Endothelial cell of umbilical vein (primary cell): Measurements from ENCODE around the gene ZFPM1. TPM values are rescaled to one million over a fixed set of nuclear protein-coding genes. Genes with fewer than 3 reads are reported as not detected.

ENCODE experiments used
- BruUV-seq: library from RNA; stranded (reverse); fragments of 400-500 nt; replicated peaks from 2 replicates; lab custom pipeline; 2021; lab: Mats Ljungman, UMichigan
- CTCF ChIA-PET: fragments of 300-600, 350-600 bp; sonication (Branson Sonifier 250); formaldehyde crosslinking; loops from one replicate; lab custom pipeline; 2021; ENCODE audit warnings: antibody characterized with exemption, inconsistent platforms; lab: Charles Lee
- POLR2A ChIA-PET: fragments of 300-600, 350-600 bp; sonication (Branson Sonifier 250); formaldehyde crosslinking; loops from one replicate; lab custom pipeline; 2021; ENCODE audit warnings: antibody characterized with exemption, inconsistent platforms; lab: Charles Lee
- DNase-seq: peaks from one replicate; pipeline ENCODE4 v3.0.0-alpha.2; 2011; ENCODE audit warnings: low read depth, low spot score
- FAIRE-seq: peaks from 2 replicates; lab custom pipeline; 2011; peaks lifted over from hg19 to GRCh38; lab: Jason Lieb, UNC
- H2AFZ ChIP-seq: 2 replicates; pipeline ENCODE4 v1.6.0; 2012; ENCODE audit warnings: low read depth, low read length, control low read depth, inconsistent platforms
- H3K27ac ChIP-seq: 2 replicates; pipeline ENCODE4 v1.5.1; 2011; ENCODE audit warnings: low read depth, mild to moderate bottlenecking, control low read depth, low read length, moderate library complexity; ENCODE audit not compliant: insufficient read depth
- H3K27me3 ChIP-seq, 2 experiments: 2 replicates each; pipeline versions ENCODE4 v1.6.0 to v1.6.1; 2011; ENCODE audit warnings: low read length in 2 of 2, mixed read lengths in 1 of 2; ENCODE audit not compliant: control insufficient read depth in 2 of 2, insufficient read depth in 2 of 2
- H3K36me3 ChIP-seq, 2 experiments: 2 replicates in 1 of 2; 3 replicates in 1 of 2; pipeline ENCODE4 v1.5.1; 2011; ENCODE audit warnings: low read length in 2 of 2, mild to moderate bottlenecking in 1 of 2, moderate library complexity in 1 of 2; ENCODE audit not compliant: control insufficient read depth in 2 of 2, insufficient read depth in 2 of 2; ENCODE audit errors: extremely low read depth in 1 of 2
- H3K4me1 ChIP-seq: 3 replicates; pipeline ENCODE4 v1.5.1; 2011; ENCODE audit warnings: mild to moderate bottlenecking, low read length; ENCODE audit not compliant: control insufficient read depth, insufficient read depth; ENCODE audit errors: extremely low read depth
- H3K4me2 ChIP-seq: 2 replicates; pipeline ENCODE4 v1.6.1; 2011; ENCODE audit warnings: low read length, control low read depth, mixed read lengths; ENCODE audit not compliant: insufficient read depth
- H3K4me3 ChIP-seq, 3 experiments: fragments of 200-600 bp in 1 of 3; sonication (generic), shearing (Covaris generic) in 1 of 3; replicated peaks in 1 of 3; 2 replicates each; pipeline ENCODE4 v1.5.1; 2011 to 2016; ENCODE audit warnings: control low read depth in 3 of 3, low read length in 3 of 3, mild to moderate bottlenecking in 2 of 3, inconsistent platforms in 1 of 3, low read depth in 1 of 3, moderate library complexity in 1 of 3; ENCODE audit not compliant: insufficient read depth in 1 of 3
- H3K79me2 ChIP-seq: 2 replicates; pipeline ENCODE4 v1.6.0; 2012; ENCODE audit warnings: low read length, inconsistent platforms; ENCODE audit not compliant: control insufficient read depth, insufficient read depth
- H3K9ac ChIP-seq: replicated peaks from 2 replicates; pipeline ENCODE3; 2011; ENCODE audit warnings: low read length, control low read depth; ENCODE audit not compliant: insufficient read depth; ENCODE audit errors: extremely low read depth
- H3K9me1 ChIP-seq: replicated peaks from 3 replicates; pipeline ENCODE4 v1.6.0; 2011; ENCODE audit warnings: mild to moderate bottlenecking, low read length; ENCODE audit not compliant: control insufficient read depth, insufficient read depth; ENCODE audit errors: extremely low read depth
- H3K9me3 ChIP-seq: replicated peaks from 2 replicates; pipeline ENCODE4 v1.5.1; 2012; ENCODE audit warnings: low read length, inconsistent platforms; ENCODE audit not compliant: control insufficient read depth, insufficient read depth
- H4K20me1 ChIP-seq: replicated peaks from 2 replicates; pipeline ENCODE3; 2011; ENCODE audit warnings: mild to moderate bottlenecking, low read length; ENCODE audit not compliant: control insufficient read depth, insufficient read depth; ENCODE audit errors: extremely low read depth
- EZH2 ChIP-seq: IDR thresholded peaks from 2 replicates; pipeline ENCODE4 v1.6.1; 2012; ENCODE audit warnings: borderline replicate concordance, low read depth, mild to moderate bottlenecking, moderate library complexity, low read length, inconsistent platforms; ENCODE audit not compliant: severe bottlenecking
- FOS ChIP-seq: IDR thresholded peaks from 2 replicates; pipeline ENCODE4 v1.6.1; 2011; ENCODE audit warnings: mild to moderate bottlenecking, low read length, moderate library complexity, borderline replicate concordance; ENCODE audit not compliant: insufficient read depth
- GATA2 ChIP-seq: IDR thresholded peaks from 2 replicates; pipeline ENCODE4 v1.7.0; 2011; ENCODE audit warnings: low read depth, mild to moderate bottlenecking, moderate library complexity, mixed read lengths, low read length; ENCODE audit not compliant: insufficient read length, insufficient read depth
- JUN ChIP-seq: IDR thresholded peaks from 2 replicates; pipeline ENCODE4 v1.6.1; 2011; ENCODE audit warnings: borderline replicate concordance, low read depth; ENCODE audit not compliant: insufficient read length, insufficient read depth
- MYC ChIP-seq: IDR thresholded peaks from one replicate; pipeline ENCODE4 v1.6.1; 2011; ENCODE audit warnings: mild to moderate bottlenecking, low read depth, low read length
- POLR2A ChIP-seq: IDR thresholded peaks from 2 replicates; pipeline ENCODE4 v1.6.1; 2012; ENCODE audit warnings: low read depth, mild to moderate bottlenecking, control low read depth, low read length
- POLR2AphosphoS5 ChIP-seq: IDR thresholded peaks from 2 replicates; pipeline ENCODE4 v1.6.1; 2012; ENCODE audit warnings: low read depth, mild to moderate bottlenecking, control low read depth, low read length, moderate library complexity; ENCODE audit not compliant: insufficient read depth
- dilution Hi-C: fragments of 300-500 bp; cut with MboI; formaldehyde crosslinking; loops from one replicate; pipeline ENCODE4 v1.15.0; 2019; ENCODE audit warnings: low sequenced_read_pairs; ENCODE audit not compliant: extremely low pct_ligation_motif_present
- intact Hi-C: fragments of 100-400 bp; cut with micrococcal nuclease; formaldehyde crosslinking; loops from one replicate; pipeline ENCODE4 v1.10.0; 2022
- polyA plus RNA-seq, 4 experiments: library from polyadenylated mRNA; depleted of rRNA in 3 of 4; stranded (reverse) in 3 of 4; unstranded in 1 of 4; fragments of >200 nt; gene quantifications; 2 replicates each; pipeline versions ENCODE4 v1.2.1 to v1.2.3, GENCODE V29; 2011 to 2012; ENCODE audit warnings: missing spikeins in 1 of 4
- total RNA-seq: library from RNA; stranded (reverse); gene quantifications from 2 replicates; pipeline ENCODE4 v1.2.3, GENCODE V29; 2021
- TF ChIP-seq, protein P1 (sequence below), 2 donors: IDR thresholded peaks; 1 replicate in 1 of 2; 2 replicates in 1 of 2; pipeline ENCODE4 v1.5.1; 2011; ENCODE audit warnings: low read length in 2 of 2, mild to moderate bottlenecking in 2 of 2, moderate library complexity in 2 of 2, control low read depth in 1 of 2, inconsistent platforms in 1 of 2, low read depth in 1 of 2; ENCODE audit not compliant: insufficient read depth in 1 of 2; ENCODE audit errors: extremely low read depth in 1 of 2
- TF ChIP-seq, protein P2 (sequence below): IDR thresholded peaks from 2 replicates; pipeline ENCODE4 v1.6.1; 2011; ENCODE audit not compliant: insufficient read depth, insufficient read length

Gene ZFPM1
- total and polyA plus RNA-seq, 2 donors (not counting 3 experiments of a cell fraction or from before 2014, with no cell fraction given): 0.37 to 7.5 TPM

DNA sequence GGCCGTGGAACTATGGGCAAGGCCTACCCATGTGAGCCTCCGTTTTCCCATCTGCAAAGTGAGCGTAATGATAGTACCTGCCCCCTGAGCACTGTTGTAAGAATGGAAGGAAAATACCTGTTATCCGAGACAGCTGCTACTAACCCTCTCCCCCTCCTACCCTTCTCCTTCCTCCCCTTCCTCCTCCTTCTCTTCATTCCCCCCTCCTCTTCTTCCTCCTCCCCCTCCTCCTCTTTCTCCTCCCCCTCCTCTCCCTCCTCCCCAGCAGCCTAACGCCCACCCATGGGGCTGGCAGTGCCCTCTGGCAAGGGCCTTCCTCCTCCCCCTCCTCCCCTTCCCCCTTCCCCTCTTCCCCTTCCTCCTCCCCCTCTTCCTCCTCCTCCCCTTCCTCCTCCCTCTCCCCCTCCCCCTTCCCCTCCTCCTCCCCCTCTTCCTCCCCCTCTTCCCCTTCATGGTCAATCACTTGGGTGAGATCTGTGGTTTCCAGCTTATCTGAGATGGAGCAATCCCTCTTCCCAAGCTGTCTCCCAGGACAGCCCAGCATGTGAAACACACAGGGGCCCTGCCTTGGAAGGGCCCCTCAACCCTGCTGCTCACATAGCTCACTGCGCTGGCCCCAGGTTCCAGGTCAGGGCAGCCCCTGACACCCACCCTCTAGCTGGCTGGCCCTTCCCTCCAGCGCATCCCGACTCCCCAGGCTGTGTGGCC lies 6.4 kb downstream of the ZFPM1 start:
- no peak for DNase-seq

More for the DNA sequence above, 6.4 kb downstream of the ZFPM1 start:
- Histone ChIP-seq H4K20me1 (no peaks in the 10 kb centered on the region), H3K4me3 (no peak overlapping the region), H3K4me2 (no peak overlapping the region), H3K79me2 (peaks cover 40% of the 10 kb centered on the region), H3K9ac (no peak overlapping the region), H3K9me3 (no peaks in the 10 kb centered on the region), H3K4me1 (peaks cover 14% of the 10 kb centered on the region), H3K9me1 (no peaks in the 10 kb centered on the region), H2AFZ (no peak overlapping the region), H3K27me3 (no peaks in the 10 kb centered on the region), H3K36me3 (no peaks in the 10 kb centered on the region), H3K27ac (no peak overlapping the region)
- ChIA-PET CTCF (interaction anchor here (0.6 kb wide), 1 partner anchor 41 kb away, joined by 4 read pairs; no protein-coding TSS in a partner anchor), POLR2A (no interaction called here)
- intact Hi-C loops (loop anchor here (5.0 kb wide), 1 partner anchor 43 kb away; no protein-coding TSS in a partner anchor), dilution Hi-C loops (no loop called here)
- TF ChIP-seq FOS (no peak), JUN (no peak), POLR2AphosphoS5 (no peak), POLR2A (no peak), MYC (no peak), EZH2 (no peak), GATA2 (no peak)
- TF ChIP-seq, protein P1, sequence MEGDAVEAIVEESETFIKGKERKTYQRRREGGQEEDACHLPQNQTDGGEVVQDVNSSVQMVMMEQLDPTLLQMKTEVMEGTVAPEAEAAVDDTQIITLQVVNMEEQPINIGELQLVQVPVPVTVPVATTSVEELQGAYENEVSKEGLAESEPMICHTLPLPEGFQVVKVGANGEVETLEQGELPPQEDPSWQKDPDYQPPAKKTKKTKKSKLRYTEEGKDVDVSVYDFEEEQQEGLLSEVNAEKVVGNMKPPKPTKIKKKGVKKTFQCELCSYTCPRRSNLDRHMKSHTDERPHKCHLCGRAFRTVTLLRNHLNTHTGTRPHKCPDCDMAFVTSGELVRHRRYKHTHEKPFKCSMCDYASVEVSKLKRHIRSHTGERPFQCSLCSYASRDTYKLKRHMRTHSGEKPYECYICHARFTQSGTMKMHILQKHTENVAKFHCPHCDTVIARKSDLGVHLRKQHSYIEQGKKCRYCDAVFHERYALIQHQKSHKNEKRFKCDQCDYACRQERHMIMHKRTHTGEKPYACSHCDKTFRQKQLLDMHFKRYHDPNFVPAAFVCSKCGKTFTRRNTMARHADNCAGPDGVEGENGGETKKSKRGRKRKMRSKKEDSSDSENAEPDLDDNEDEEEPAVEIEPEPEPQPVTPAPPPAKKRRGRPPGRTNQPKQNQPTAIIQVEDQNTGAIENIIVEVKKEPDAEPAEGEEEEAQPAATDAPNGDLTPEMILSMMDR (IDR thresholded peaks at IDR 0.05; ENCODE audit: extremely low read depth in 1 of 2, insufficient read depth in 1 of 2, low read depth in 1 of 2, low read length in 2 of 2): no peak
- TF ChIP-seq, protein P2, sequence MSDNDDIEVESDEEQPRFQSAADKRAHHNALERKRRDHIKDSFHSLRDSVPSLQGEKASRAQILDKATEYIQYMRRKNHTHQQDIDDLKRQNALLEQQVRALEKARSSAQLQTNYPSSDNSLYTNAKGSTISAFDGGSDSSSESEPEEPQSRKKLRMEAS: no peak
- no peak for FAIRE-seq
- BruUV-seq: no TSS peak
